ENCODE measurements around the gene VARS2.
"Not testable (repeated sequence)": the region's sequence is repeated elsewhere in the genome, so short reads cannot be mapped to it uniquely, and the experiment has no call there.

The VARS2 gene

DNA sequence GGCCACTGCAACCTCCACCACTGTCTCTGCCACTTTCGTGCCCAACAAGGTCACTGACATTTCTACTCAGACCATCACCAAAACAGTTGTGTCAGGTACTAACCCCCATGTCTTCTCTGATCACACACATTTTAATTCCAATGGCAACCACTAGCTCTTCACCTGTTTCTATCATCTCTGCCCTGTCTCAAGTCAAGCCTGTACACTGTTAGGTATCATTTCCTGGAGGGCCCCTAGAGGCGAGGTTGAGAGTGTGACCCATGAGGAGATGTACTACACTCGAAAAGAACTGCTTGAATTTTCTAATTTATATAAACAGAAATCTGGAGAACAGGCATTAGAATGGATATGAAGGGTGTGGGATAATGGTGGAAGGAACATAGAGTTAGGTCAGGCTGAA lies 52.1 kb downstream of the VARS2 start:
- DNase-seq, result no peak

DNA sequence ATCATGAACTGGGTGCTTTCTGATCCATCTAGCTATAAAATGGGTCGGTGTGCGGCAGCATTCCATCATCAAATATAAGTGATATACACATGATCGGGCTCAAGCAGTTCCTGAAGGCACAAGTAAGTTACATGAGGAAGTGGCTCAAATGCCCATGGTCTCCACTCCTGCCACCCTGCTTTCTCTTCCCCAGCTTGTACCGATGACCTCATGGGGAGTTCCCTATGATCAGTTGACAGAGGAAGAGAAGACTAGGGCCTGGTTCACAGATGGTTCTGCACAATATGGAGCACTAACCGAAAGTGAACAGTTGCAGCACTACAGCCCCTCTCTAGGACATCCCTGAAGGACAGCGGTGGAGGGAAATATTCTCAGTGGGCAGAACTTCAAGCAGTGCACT lies 55.1 kb downstream of the VARS2 start:
- DNase-seq, result not testable (repeated sequence)

DNA sequence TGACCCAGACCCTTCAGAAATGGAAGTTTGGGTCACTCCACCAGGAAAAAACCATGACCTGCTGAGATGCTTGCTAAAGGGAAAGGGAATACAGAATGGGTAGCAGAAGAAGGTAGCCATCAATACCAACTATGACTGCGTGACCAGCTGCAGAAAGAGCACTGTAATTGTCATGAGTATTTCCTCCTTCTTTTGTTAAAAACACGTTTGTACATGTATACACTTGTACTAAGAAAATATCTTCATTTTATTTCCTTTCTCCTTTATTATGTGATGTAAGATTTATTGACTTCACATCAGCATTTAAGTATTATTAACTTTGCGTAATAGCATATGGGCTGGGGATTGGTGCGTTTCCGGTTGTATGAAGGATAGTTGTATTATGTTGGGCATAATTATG lies 56.9 kb downstream of the VARS2 start:
- DNase-seq, result no peak

DNA sequence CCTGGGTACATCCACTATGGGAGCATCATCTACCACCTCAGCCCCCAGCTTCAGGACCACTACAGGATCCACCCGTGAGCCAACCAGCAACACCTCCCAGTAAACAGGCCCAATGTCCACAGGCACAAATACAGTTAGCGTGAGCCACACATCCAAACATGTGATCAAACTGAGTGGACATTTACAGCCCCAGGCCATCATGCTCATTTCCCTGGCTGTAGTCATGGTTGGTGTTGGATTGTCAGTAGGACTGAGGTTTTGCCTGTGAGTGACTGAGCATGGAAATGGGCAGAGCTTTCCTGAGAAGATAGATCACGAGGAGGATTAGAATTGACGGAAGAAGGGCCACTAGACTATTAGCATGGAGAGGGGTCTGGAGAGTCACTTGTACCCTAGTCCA lies 58.8 kb downstream of the VARS2 start:
- no peak for DNase-seq

DNA sequence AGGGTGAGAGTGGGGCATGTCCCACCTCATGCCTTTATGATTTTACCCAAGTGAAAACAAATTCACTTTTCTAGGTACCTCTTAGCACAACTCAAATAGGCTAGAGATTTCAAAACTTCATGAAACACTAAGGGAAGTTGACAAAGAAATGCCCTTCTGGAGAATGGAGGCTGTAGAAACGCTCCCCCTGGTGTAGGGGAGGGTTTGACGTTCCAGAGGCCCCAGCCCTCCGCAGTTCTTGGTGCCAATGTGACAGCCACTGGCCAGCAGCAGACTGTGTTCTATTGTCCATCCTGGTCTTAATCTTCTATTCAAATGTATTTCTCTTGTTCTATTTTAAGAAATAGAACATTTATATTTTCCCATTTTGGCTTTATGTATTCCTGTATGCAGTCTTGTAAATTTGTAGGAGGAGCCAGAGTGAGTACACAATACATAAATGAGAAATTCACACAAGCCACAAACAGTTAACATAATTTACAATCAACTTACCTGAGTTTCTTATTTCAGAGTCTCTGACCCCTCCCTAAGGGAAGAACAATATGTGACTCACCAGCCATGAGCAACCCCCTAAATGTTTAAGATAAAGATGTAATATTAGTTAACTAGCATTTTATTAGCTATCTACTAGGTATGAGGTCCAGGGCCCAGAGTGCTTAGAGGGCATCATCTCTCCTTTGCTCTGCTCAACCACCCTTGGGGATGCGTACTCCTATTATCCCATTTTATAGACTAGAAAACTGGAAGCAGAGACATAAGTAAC lies 60.6 kb downstream of the VARS2 start:
- DNase-seq, result no peak
